ENCODE results near the gene ZNF304. TPM values are rescaled to one million over a fixed set of nuclear protein-coding genes. Genes with fewer than 3 reads are reported as not detected.

ZNF304 gene
- total and polyA plus RNA-seq, 2 experiments from 2014 or later: 3.5 to 12.4 TPM

GRCh38 chr19:57334191-57334590 lies 16.9 kb upstream of the ZNF304 start:
- TF ChIP-seq STAT1 (IDR thresholded peaks at IDR 0.05; ENCODE audit: unreplicated experiment) (no peak), EZH2 (IDR thresholded peaks at IDR 0.05; ENCODE audit: low read depth, unreplicated experiment) (no peak), REST (IDR thresholded peaks at IDR 0.05; ENCODE audit: unreplicated experiment) (no peak)
- TF ChIP-seq, protein P1, sequence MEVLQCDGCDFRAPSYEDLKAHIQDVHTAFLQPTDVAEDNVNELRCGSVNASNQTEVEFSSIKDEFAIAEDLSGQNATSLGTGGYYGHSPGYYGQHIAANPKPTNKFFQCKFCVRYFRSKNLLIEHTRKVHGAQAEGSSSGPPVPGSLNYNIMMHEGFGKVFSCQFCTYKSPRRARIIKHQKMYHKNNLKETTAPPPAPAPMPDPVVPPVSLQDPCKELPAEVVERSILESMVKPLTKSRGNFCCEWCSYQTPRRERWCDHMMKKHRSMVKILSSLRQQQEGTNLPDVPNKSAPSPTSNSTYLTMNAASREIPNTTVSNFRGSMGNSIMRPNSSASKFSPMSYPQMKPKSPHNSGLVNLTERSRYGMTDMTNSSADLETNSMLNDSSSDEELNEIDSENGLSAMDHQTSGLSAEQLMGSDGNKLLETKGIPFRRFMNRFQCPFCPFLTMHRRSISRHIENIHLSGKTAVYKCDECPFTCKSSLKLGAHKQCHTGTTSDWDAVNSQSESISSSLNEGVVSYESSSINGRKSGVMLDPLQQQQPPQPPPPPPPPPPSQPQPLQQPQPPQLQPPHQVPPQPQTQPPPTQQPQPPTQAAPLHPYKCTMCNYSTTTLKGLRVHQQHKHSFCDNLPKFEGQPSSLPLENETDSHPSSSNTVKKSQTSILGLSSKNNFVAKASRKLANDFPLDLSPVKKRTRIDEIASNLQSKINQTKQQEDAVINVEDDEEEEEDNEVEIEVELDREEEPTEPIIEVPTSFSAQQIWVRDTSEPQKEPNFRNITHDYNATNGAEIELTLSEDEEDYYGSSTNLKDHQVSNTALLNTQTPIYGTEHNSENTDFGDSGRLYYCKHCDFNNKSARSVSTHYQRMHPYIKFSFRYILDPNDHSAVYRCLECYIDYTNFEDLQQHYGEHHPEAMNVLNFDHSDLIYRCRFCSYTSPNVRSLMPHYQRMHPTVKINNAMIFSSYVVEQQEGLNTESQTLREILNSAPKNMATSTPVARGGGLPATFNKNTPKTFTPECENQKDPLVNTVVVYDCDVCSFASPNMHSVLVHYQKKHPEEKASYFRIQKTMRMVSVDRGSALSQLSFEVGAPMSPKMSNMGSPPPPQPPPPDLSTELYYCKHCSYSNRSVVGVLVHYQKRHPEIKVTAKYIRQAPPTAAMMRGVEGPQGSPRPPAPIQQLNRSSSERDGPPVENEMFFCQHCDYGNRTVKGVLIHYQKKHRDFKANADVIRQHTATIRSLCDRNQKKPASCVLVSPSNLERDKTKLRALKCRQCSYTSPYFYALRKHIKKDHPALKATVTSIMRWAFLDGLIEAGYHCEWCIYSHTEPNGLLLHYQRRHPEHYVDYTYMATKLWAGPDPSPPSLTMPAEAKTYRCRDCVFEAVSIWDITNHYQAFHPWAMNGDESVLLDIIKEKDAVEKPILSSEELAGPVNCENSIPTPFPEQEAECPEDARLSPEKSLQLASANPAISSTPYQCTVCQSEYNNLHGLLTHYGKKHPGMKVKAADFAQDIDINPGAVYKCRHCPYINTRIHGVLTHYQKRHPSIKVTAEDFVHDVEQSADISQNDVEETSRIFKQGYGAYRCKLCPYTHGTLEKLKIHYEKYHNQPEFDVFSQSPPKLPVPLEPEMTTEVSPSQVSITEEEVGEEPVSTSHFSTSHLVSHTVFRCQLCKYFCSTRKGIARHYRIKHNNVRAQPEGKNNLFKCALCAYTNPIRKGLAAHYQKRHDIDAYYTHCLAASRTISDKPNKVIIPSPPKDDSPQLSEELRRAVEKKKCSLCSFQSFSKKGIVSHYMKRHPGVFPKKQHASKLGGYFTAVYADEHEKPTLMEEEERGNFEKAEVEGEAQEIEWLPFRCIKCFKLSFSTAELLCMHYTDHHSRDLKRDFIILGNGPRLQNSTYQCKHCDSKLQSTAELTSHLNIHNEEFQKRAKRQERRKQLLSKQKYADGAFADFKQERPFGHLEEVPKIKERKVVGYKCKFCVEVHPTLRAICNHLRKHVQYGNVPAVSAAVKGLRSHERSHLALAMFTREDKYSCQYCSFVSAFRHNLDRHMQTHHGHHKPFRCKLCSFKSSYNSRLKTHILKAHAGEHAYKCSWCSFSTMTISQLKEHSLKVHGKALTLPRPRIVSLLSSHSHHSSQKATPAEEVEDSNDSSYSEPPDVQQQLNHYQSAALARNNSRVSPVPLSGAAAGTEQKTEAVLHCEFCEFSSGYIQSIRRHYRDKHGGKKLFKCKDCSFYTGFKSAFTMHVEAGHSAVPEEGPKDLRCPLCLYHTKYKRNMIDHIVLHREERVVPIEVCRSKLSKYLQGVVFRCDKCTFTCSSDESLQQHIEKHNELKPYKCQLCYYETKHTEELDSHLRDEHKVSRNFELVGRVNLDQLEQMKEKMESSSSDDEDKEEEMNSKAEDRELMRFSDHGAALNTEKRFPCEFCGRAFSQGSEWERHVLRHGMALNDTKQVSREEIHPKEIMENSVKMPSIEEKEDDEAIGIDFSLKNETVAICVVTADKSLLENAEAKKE (CRISPR knock-in tag; IDR thresholded peaks at IDR 0.05): no peak
- H3K4me3 Mint-ChIP-seq: no peak overlapping the region

More at GRCh38 chr19:57334191-57334590, 16.9 kb upstream of the ZNF304 start:
- H2AFZ ChIP-seq: no peak overlapping the region
- DNase-seq (ENCODE audit: low spot score): no peak
- Mint-ChIP-seq H3K9me3 (no peaks in the 10 kb centered on the region), H3K36me3 (ENCODE audit: low read depth) (peaks cover 10% of the 10 kb centered on the region), H3K27me3 (ENCODE audit: insufficient read depth, low read depth, poor library complexity) (no peaks in the 10 kb centered on the region), H3K27ac (no peak overlapping the region), H3K4me1 (no peaks in the 10 kb centered on the region; the same call in 2 of the 3 replicates)
- H3K9me2 ChIP-seq (ENCODE audit: insufficient read depth): no peaks in the 10 kb centered on the region
- H3K36me3 ChIP-seq (ENCODE audit: insufficient read depth): no peaks in the 10 kb centered on the region; the same call in 1 of the 2 replicates
- H3K27ac ChIP-seq (ENCODE audit: low read depth): no peak overlapping the region
- ATAC-seq: no peak
- no peaks in the 10 kb centered on the region for H3F3A ChIP-seq (replicated peaks; ENCODE audit: low read depth)
- 0 out of 2 replicates have a peak, but pooled peaks cover 6% of the 10 kb centered on the region for H4K20me1 ChIP-seq (replicated peaks; ENCODE audit: insufficient read depth)
- no peaks in the 10 kb centered on the region for H3K27me3 ChIP-seq (ENCODE audit: insufficient read depth)
- no peak overlapping the region for H3K4me3 ChIP-seq
- no peaks in the 10 kb centered on the region for H3K4me1 ChIP-seq (ENCODE audit: insufficient read depth)
- H3K4me2 ChIP-seq: no peak overlapping the region
- H3K79me2 ChIP-seq (replicated peaks; ENCODE audit: insufficient read depth): 0 out of 2 replicates have a peak, but pooled peaks cover 5% of the 10 kb centered on the region

All from GM23338 (cell line).